ENCODE data around the gene FBXO3.

The FBXO3 gene

GRCh38 chr11:33699515-33700062 lies 74.7 kb downstream of the FBXO3 start:
- H3K4me3 ChIP-seq (ENCODE audit: low read length): peak overlapping the region; percentile 57
- peaks cover 63% of the 10 kb centered on the region for H3K4me1 ChIP-seq (ENCODE audit: control insufficient read depth, insufficient read depth, low read length)
- no peak for DNase-seq (ENCODE audit: low read depth)
- no peaks in the 10 kb centered on the region for H3K27me3 ChIP-seq (replicated peaks; ENCODE audit: control insufficient read depth, insufficient read depth, low read length)
- no peaks in the 10 kb centered on the region for H3K9me3 ChIP-seq (ENCODE audit: control insufficient read depth, low read length)
- peak overlapping the region; percentile 70 for H3K9ac ChIP-seq (ENCODE audit: low read length)
- peaks cover under 1% of the 10 kb centered on the region for H3K36me3 ChIP-seq (ENCODE audit: control insufficient read depth, insufficient read depth, low read length, severe bottlenecking)

GRCh38 chr11:33698921-33699320 lies 75.4 kb downstream of the FBXO3 start:
- DNase-seq (ENCODE audit: low read depth): no peak

GRCh38 chr11:33697997-33698396 lies 76.3 kb downstream of the FBXO3 start:
- H3K9me3 ChIP-seq (ENCODE audit: control insufficient read depth, low read length): no peaks in the 10 kb centered on the region
- no peak for DNase-seq (ENCODE audit: low read depth)
- H3K4me1 ChIP-seq (ENCODE audit: control insufficient read depth, insufficient read depth, low read length): peaks cover 60% of the 10 kb centered on the region
- H3K27me3 ChIP-seq (replicated peaks; ENCODE audit: control insufficient read depth, insufficient read depth, low read length): no peaks in the 10 kb centered on the region
- no peak overlapping the region for H3K4me3 ChIP-seq (ENCODE audit: low read length)
- H3K9ac ChIP-seq (ENCODE audit: low read length): no peak overlapping the region
- H3K36me3 ChIP-seq (ENCODE audit: control insufficient read depth, insufficient read depth, low read length, severe bottlenecking): no peaks in the 10 kb centered on the region

More at GRCh38 chr11:33698921-33699320, 75.4 kb downstream of the FBXO3 start:
- Histone ChIP-seq H3K4me3 (ENCODE audit: low read length) (no peak overlapping the region), H3K9me3 (ENCODE audit: control insufficient read depth, low read length) (no peaks in the 10 kb centered on the region), H3K9ac (ENCODE audit: low read length) (no peak overlapping the region), H3K4me1 (ENCODE audit: control insufficient read depth, insufficient read depth, low read length) (peaks cover 61% of the 10 kb centered on the region), H3K36me3 (ENCODE audit: control insufficient read depth, insufficient read depth, low read length, severe bottlenecking) (no peaks in the 10 kb centered on the region), H3K27me3 (replicated peaks; ENCODE audit: control insufficient read depth, insufficient read depth, low read length) (no peaks in the 10 kb centered on the region)

- no peak for DNase-seq (ENCODE audit: low read depth)
- Histone ChIP-seq H3K4me3 (ENCODE audit: low read length) (no peak overlapping the region), H3K4me1 (ENCODE audit: control insufficient read depth, insufficient read depth, low read length) (peaks cover 59% of the 10 kb centered on the region), H3K27me3 (replicated peaks; ENCODE audit: control insufficient read depth, insufficient read depth, low read length) (no peaks in the 10 kb centered on the region), H3K9me3 (ENCODE audit: control insufficient read depth, low read length) (no peaks in the 10 kb centered on the region), H3K36me3 (ENCODE audit: control insufficient read depth, insufficient read depth, low read length, severe bottlenecking) (no peaks in the 10 kb centered on the region), H3K9ac (ENCODE audit: low read length) (no peak overlapping the region)
Measured at GRCh38 chr11:33696931-33697638, 77.2 kb downstream of the FBXO3 start.

DNA sequence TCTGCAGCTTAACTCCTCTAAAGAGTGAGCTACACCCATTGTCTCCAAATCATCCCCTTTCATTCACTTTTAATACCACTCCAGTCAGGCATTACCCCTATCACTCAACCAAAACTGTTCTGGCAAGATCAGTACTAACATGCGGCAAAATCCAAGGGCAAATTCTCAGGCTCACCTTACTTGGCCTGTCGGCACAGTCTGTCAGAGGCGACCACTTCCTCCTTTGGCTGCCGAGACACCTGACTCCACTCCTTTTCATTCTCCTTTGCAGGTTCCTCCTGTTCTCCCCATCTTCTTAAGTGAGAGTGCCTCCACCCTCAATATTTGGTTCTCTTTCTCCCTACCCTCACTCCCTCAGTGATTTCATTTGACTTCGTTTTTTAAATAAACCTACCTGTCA lies 77.9 kb downstream of the FBXO3 start:
- Histone ChIP-seq H3K9me3 (ENCODE audit: control insufficient read depth, low read length) (no peaks in the 10 kb centered on the region), H3K4me1 (ENCODE audit: control insufficient read depth, insufficient read depth, low read length) (peaks cover 59% of the 10 kb centered on the region), H3K27me3 (replicated peaks; ENCODE audit: control insufficient read depth, insufficient read depth, low read length) (no peaks in the 10 kb centered on the region), H3K4me3 (ENCODE audit: low read length) (no peak overlapping the region), H3K9ac (ENCODE audit: low read length) (no peak overlapping the region), H3K36me3 (ENCODE audit: control insufficient read depth, insufficient read depth, low read length, severe bottlenecking) (no peaks in the 10 kb centered on the region)
- no peak for DNase-seq (ENCODE audit: low read depth)

GRCh38 chr11:33695051-33695566 lies 79.2 kb downstream of the FBXO3 start:
- DNase-seq (ENCODE audit: low read depth): no peak
- Histone ChIP-seq H3K4me3 (ENCODE audit: low read length) (no peak overlapping the region), H3K9ac (ENCODE audit: low read length) (no peak overlapping the region), H3K9me3 (ENCODE audit: control insufficient read depth, low read length) (no peaks in the 10 kb centered on the region), H3K36me3 (ENCODE audit: control insufficient read depth, insufficient read depth, low read length, severe bottlenecking) (no peaks in the 10 kb centered on the region), H3K4me1 (ENCODE audit: control insufficient read depth, insufficient read depth, low read length) (peaks cover 67% of the 10 kb centered on the region), H3K27me3 (replicated peaks; ENCODE audit: control insufficient read depth, insufficient read depth, low read length) (no peaks in the 10 kb centered on the region)

- no peak for DNase-seq (ENCODE audit: low read depth)
- no peak overlapping the region for H3K4me3 ChIP-seq (ENCODE audit: low read length)
- peaks cover 67% of the 10 kb centered on the region for H3K4me1 ChIP-seq (ENCODE audit: control insufficient read depth, insufficient read depth, low read length)
- H3K9ac ChIP-seq (ENCODE audit: low read length): no peak overlapping the region
- H3K9me3 ChIP-seq (ENCODE audit: control insufficient read depth, low read length): no peaks in the 10 kb centered on the region
- no peaks in the 10 kb centered on the region for H3K27me3 ChIP-seq (replicated peaks; ENCODE audit: control insufficient read depth, insufficient read depth, low read length)
- H3K36me3 ChIP-seq (ENCODE audit: control insufficient read depth, insufficient read depth, low read length, severe bottlenecking): no peaks in the 10 kb centered on the region
Measured at GRCh38 chr11:33694346-33695050, 79.8 kb downstream of the FBXO3 start.

GRCh38 chr11:33692541-33692940 lies 81.8 kb downstream of the FBXO3 start:
- Histone ChIP-seq H3K36me3 (ENCODE audit: control insufficient read depth, insufficient read depth, low read length, severe bottlenecking) (no peaks in the 10 kb centered on the region), H3K9me3 (ENCODE audit: control insufficient read depth, low read length) (no peaks in the 10 kb centered on the region), H3K27me3 (replicated peaks; ENCODE audit: control insufficient read depth, insufficient read depth, low read length) (no peaks in the 10 kb centered on the region), H3K4me1 (ENCODE audit: control insufficient read depth, insufficient read depth, low read length) (peaks cover 62% of the 10 kb centered on the region), H3K9ac (ENCODE audit: low read length) (peak overlapping the region; percentile 79), H3K4me3 (ENCODE audit: low read length) (peak overlapping the region; percentile 62)
- DNase-seq (ENCODE audit: low read depth): no peak

GRCh38 chr11:33692013-33692504 lies 82.3 kb downstream of the FBXO3 start:
- Histone ChIP-seq H3K9ac (ENCODE audit: low read length) (peak overlapping the region; percentile 79), H3K4me3 (ENCODE audit: low read length) (peak overlapping the region; percentile 62), H3K36me3 (ENCODE audit: control insufficient read depth, insufficient read depth, low read length, severe bottlenecking) (no peaks in the 10 kb centered on the region), H3K27me3 (replicated peaks; ENCODE audit: control insufficient read depth, insufficient read depth, low read length) (no peaks in the 10 kb centered on the region), H3K4me1 (ENCODE audit: control insufficient read depth, insufficient read depth, low read length) (peaks cover 57% of the 10 kb centered on the region), H3K9me3 (ENCODE audit: control insufficient read depth, low read length) (no peaks in the 10 kb centered on the region)
- DNase-seq (ENCODE audit: low read depth): peak; percentile 95

DNA sequence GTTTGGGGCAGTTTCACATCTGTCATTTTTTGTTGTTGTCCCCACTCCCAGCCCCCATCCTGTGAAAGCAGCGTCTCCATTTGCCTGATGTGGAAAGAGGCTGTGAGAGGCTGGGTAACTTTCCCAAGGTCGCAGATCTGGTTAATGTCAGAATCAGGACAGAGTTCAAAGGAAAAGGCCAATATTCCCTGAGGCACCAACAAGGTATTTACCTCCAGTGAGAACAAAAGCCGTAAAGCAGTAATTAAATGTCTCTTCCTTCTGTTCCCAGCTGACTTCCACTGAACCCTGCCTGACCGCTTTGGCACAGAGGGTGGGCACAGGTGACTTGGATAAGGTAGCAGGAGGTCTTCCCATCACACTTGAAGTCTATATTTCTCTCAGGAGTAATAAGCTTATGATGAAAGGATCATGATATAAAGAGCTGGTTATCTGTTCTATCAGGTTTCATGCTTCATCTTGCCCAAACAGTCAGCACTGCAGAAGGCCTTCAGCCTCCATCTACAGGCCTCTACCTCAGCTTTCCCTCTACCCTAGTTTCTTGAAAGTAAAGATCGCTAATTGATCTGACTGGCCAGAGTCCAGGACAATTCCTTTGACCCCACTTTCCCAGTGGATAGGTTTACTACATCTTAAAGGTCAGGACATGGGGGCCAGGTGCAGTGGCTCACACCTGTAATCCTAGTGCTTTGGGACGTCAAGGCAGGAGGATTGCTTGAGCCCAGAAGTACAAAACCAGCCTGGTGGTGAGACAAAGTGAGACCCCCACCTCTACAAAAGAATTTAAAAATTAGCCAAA lies 83.1 kb downstream of the FBXO3 start:
- Histone ChIP-seq H3K9ac (ENCODE audit: low read length) (peak overlapping the region; percentile 79), H3K9me3 (ENCODE audit: control insufficient read depth, low read length) (no peaks in the 10 kb centered on the region), H3K36me3 (ENCODE audit: control insufficient read depth, insufficient read depth, low read length, severe bottlenecking) (no peaks in the 10 kb centered on the region), H3K27me3 (replicated peaks; ENCODE audit: control insufficient read depth, insufficient read depth, low read length) (no peaks in the 10 kb centered on the region), H3K4me3 (ENCODE audit: low read length) (peak overlapping the region; percentile 62), H3K4me1 (ENCODE audit: control insufficient read depth, insufficient read depth, low read length) (peaks cover 57% of the 10 kb centered on the region)
- no peak for DNase-seq (ENCODE audit: low read depth)
